Stimulated activated CD4-positive, alpha-beta T cell treated with anti-CD3 and anti-CD28 coated beads, TNF-alpha, amount 100 ng/mL, for 48 hours (primary cell): ENCODE results near the gene BTRC.
A peak's percentile ranks its signal among the peaks of the same experiment; 100 is the strongest.

Source experiments
- DNase-seq, 3 donors: peaks; one replicate each; pipeline ENCODE4 v3.0.0-alpha.2; 2020; ENCODE audit warnings: low read depth in 3 of 3

The BTRC gene

GRCh38 chr10:101567165-101568006 is 213.4 kb downstream of the BTRC start:
- DNase-seq = no peak

GRCh38 chr10:101568054-101568745 is 214.2 kb downstream of the BTRC start:
- no peak for DNase-seq

- DNase-seq = no peak
Observed at GRCh38 chr10:101569323-101569621, 215.3 kb downstream of the BTRC start.

- peak; percentile 45 to 80 (median 60) for DNase-seq
Observed at GRCh38 chr10:101569622-101570427, 215.9 kb downstream of the BTRC start.

GRCh38 chr10:101570428-101571270 is 216.7 kb downstream of the BTRC start:
- DNase-seq = no peak

GRCh38 chr10:101571271-101571925 is 217.4 kb downstream of the BTRC start:
- DNase-seq = no peak

- DNase-seq = no peak
Observed at GRCh38 chr10:101572126-101572525, 218.2 kb downstream of the BTRC start.

- DNase-seq = no peak
Observed at GRCh38 chr10:101572785-101573184, 218.8 kb downstream of the BTRC start.

GRCh38 chr10:101573885-101574753 is 220.2 kb downstream of the BTRC start:
- DNase-seq = no peak

GRCh38 chr10:101575091-101575490 is 221.1 kb downstream of the BTRC start:
- no peak for DNase-seq

- DNase-seq = no peak
Observed at GRCh38 chr10:101575580-101576210, 221.7 kb downstream of the BTRC start.

GRCh38 chr10:101576211-101576863 is 222.4 kb downstream of the BTRC start:
- no peak for DNase-seq

- no peak for DNase-seq
Observed at GRCh38 chr10:101577121-101577871, 223.3 kb downstream of the BTRC start.

GRCh38 chr10:101578192-101578591 is 224.2 kb downstream of the BTRC start:
- DNase-seq = no peak

GRCh38 chr10:101578803-101579515 is 225.0 kb downstream of the BTRC start:
- no peak for DNase-seq

GRCh38 chr10:101579516-101579870 is 225.5 kb downstream of the BTRC start:
- DNase-seq = no peak

GRCh38 chr10:101580486-101581399 is 226.8 kb downstream of the BTRC start:
- no peak for DNase-seq
